H1 (cell line): ENCODE data around the gene CCDC30. TPM values are rescaled to one million over a fixed set of nuclear protein-coding genes. Genes with fewer than 3 reads are reported as not detected.

Source experiments
- CTCF ChIA-PET: fragments of 300-600 bp; sonication (Branson Sonifier 250); formaldehyde crosslinking; loops from one replicate; lab custom pipeline; 2021; ENCODE audit not compliant: partially characterized antibody; lab: Charles Lee
- POLR2A ChIA-PET: fragments of 300-600 bp; sonication (Branson Sonifier 250); formaldehyde crosslinking; loops from one replicate; lab custom pipeline; 2021; ENCODE audit warnings: inconsistent platforms; ENCODE audit not compliant: partially characterized antibody; lab: Charles Lee
- DNase-seq, 2 experiments: peaks; one replicate each; pipeline versions ENCODE4 v3.0.0 to v3.0.0-alpha.2; 2010 to 2022; ENCODE audit warnings: low spot score in 2 of 2, low read depth in 1 of 2, mixed read lengths in 1 of 2
- FAIRE-seq: peaks from 2 replicates; lab custom pipeline; 2011; peaks lifted over from hg19 to GRCh38; lab: Jason Lieb, UNC
- H2AFZ ChIP-seq: 2 replicates; pipeline ENCODE4 v1.8.1; 2012; ENCODE audit warnings: low read length, inconsistent platforms
- H2AK5ac ChIP-seq: 2 replicates; pipeline ENCODE4 v1.6.1; 2013; ENCODE audit warnings: low read depth, low read length
- H2BK120ac ChIP-seq: replicated peaks from 2 replicates; pipeline ENCODE3; 2013; ENCODE audit warnings: low read depth, low read length, inconsistent platforms
- H2BK12ac ChIP-seq: 2 replicates; pipeline ENCODE4 v1.6.1; 2013; ENCODE audit warnings: low read depth, low read length
- H2BK15ac ChIP-seq: 2 replicates; pipeline ENCODE4 v1.6.1; 2013; ENCODE audit warnings: low read length
- H2BK20ac ChIP-seq: 2 replicates; pipeline ENCODE4 v1.6.1; 2013; ENCODE audit warnings: low read length
- H2BK5ac ChIP-seq: 2 replicates; pipeline ENCODE4 v1.6.1; 2013; ENCODE audit warnings: low read depth, low read length
- H3K14ac ChIP-seq: 2 replicates; pipeline ENCODE4 v1.6.1; 2013; ENCODE audit warnings: inconsistent platforms; ENCODE audit not compliant: insufficient read length
- H3K18ac ChIP-seq: 2 replicates; pipeline ENCODE4 v1.6.1; 2013; ENCODE audit warnings: low read length; ENCODE audit errors: extremely low read depth
- H3K23ac ChIP-seq: 2 replicates; pipeline ENCODE4 v1.6.1; 2013; ENCODE audit warnings: inconsistent platforms; ENCODE audit not compliant: insufficient read length
- H3K23me2 ChIP-seq: 2 replicates; pipeline ENCODE4 v1.6.1; 2013; ENCODE audit warnings: low read depth, low read length
- H3K27ac ChIP-seq: 2 replicates; pipeline ENCODE4 v1.6.1; 2011; ENCODE audit warnings: low read depth, low read length, inconsistent platforms
- H3K27me3 ChIP-seq, 4 experiments: replicated peaks in 1 of 4; 1 replicate in 1 of 4; 2 replicates in 3 of 4; pipeline versions ENCODE4 v1.6.1 to v1.8.1; 2011 to 2013; ENCODE audit warnings: low read length in 3 of 4, mild to moderate bottlenecking in 3 of 4, inconsistent platforms in 2 of 4, mixed read lengths in 2 of 4, moderate library complexity in 1 of 4; ENCODE audit not compliant: control insufficient read depth in 3 of 4, insufficient read depth in 3 of 4; ENCODE audit errors: extremely low read depth in 1 of 4
- H3K36me3 ChIP-seq, 4 experiments: 2 replicates each; pipeline versions ENCODE4 v1.6.1 to v1.8.1; 2011 to 2013; ENCODE audit warnings: mild to moderate bottlenecking in 4 of 4, low read length in 3 of 4, moderate library complexity in 2 of 4, control low read depth in 1 of 4, inconsistent platforms in 1 of 4; ENCODE audit not compliant: insufficient read depth in 4 of 4, control insufficient read depth in 2 of 4
- H3K4ac ChIP-seq: replicated peaks from 2 replicates; pipeline ENCODE3; 2013; ENCODE audit warnings: low read length, low read depth, mixed read lengths, inconsistent platforms; ENCODE audit not compliant: insufficient read length
- H3K4me1 ChIP-seq, 4 experiments: replicated peaks in 1 of 4; 1 replicate in 1 of 4; 2 replicates in 3 of 4; pipeline versions ENCODE4 v1.6.1 to v1.8.1; 2011 to 2013; ENCODE audit warnings: low read length in 3 of 4, inconsistent platforms in 2 of 4, mixed read lengths in 1 of 4; ENCODE audit not compliant: insufficient read depth in 4 of 4, control insufficient read depth in 3 of 4
- H3K4me2 ChIP-seq, 2 experiments: 2 replicates each; pipeline versions ENCODE4 v1.6.1 to v1.8.1; 2011 to 2013; ENCODE audit warnings: low read depth in 2 of 2, low read length in 2 of 2, control low read depth in 1 of 2, inconsistent platforms in 1 of 2, mild to moderate bottlenecking in 1 of 2; ENCODE audit not compliant: insufficient read depth in 1 of 2
- H3K4me3 ChIP-seq, 4 experiments: fragments of 200-600, 300-600 bp in 1 of 4; sonication (generic), shearing (Covaris generic), sonication (Bioruptor Twin) in 1 of 4; 2 replicates each; pipeline versions ENCODE4 v1.5.1 to v1.8.1; 2011 to 2016; ENCODE audit warnings: low read length in 4 of 4, low read depth in 3 of 4, control low read depth in 2 of 4, inconsistent platforms in 2 of 4, mild to moderate bottlenecking in 2 of 4, mixed read lengths in 1 of 4, moderate library complexity in 1 of 4; ENCODE audit not compliant: insufficient read depth in 2 of 4; ENCODE audit errors: extremely low read depth in 1 of 4
- H3K56ac ChIP-seq: replicated peaks from 2 replicates; pipeline ENCODE3; 2013; ENCODE audit warnings: low read depth, mild to moderate bottlenecking, mixed read lengths, low read length, inconsistent platforms; ENCODE audit not compliant: insufficient read length
- H3K79me1 ChIP-seq: 2 replicates; pipeline ENCODE4 v1.6.1; 2013; ENCODE audit warnings: low read depth, low read length, control low read depth
- H3K79me2 ChIP-seq, 2 experiments: 2 replicates each; pipeline versions ENCODE4 v1.6.1 to v1.8.1; 2012 to 2013; ENCODE audit warnings: low read length in 2 of 2, mild to moderate bottlenecking in 2 of 2, inconsistent platforms in 1 of 2; ENCODE audit not compliant: insufficient read depth in 2 of 2, control insufficient read depth in 1 of 2
- H3K9ac ChIP-seq, 4 experiments: replicated peaks in 1 of 4; 1 replicate in 1 of 4; 2 replicates in 3 of 4; pipeline versions ENCODE4 v1.6.1 to v1.8.1; 2011 to 2013; ENCODE audit warnings: low read depth in 3 of 4, low read length in 3 of 4, control low read depth in 2 of 4, mild to moderate bottlenecking in 2 of 4, moderate library complexity in 2 of 4, inconsistent platforms in 1 of 4; ENCODE audit errors: extremely low read depth in 1 of 4
- H3K9me3 ChIP-seq, 2 experiments: 2 replicates each; pipeline versions ENCODE4 v1.6.1 to v1.8.1; 2012 to 2013; ENCODE audit warnings: mild to moderate bottlenecking in 2 of 2, moderate library complexity in 2 of 2, control low read depth in 1 of 2, inconsistent platforms in 1 of 2, low read depth in 1 of 2, low read length in 1 of 2, mixed read lengths in 1 of 2; ENCODE audit not compliant: insufficient read depth in 2 of 2
- H4K20me1 ChIP-seq, 2 experiments: replicated peaks in 1 of 2; 2 replicates each; pipeline versions ENCODE3 to v1.8.1; 2011 to 2013; ENCODE audit warnings: inconsistent platforms in 2 of 2, low read length in 2 of 2, mild to moderate bottlenecking in 1 of 2; ENCODE audit not compliant: insufficient read depth in 2 of 2, control insufficient read depth in 1 of 2
- H4K5ac ChIP-seq: 2 replicates; pipeline ENCODE4 v1.6.1; 2013; ENCODE audit warnings: low read length, low read depth, mixed read lengths, inconsistent platforms; ENCODE audit not compliant: insufficient read length
- H4K8ac ChIP-seq: 2 replicates; pipeline ENCODE4 v1.8.0; 2013; ENCODE audit warnings: mild to moderate bottlenecking, moderate library complexity, low read length, inconsistent platforms; ENCODE audit not compliant: insufficient read depth; ENCODE audit errors: extremely low read depth
- H4K91ac ChIP-seq: replicated peaks from 2 replicates; pipeline ENCODE3; 2013; ENCODE audit warnings: low read length, mixed read lengths, inconsistent platforms; ENCODE audit not compliant: insufficient read length
- EP300 ChIP-seq, 2 experiments: IDR thresholded peaks; 1 replicate in 1 of 2; 2 replicates in 1 of 2; pipeline ENCODE4 v1.6.1; 2011 to 2012; ENCODE audit warnings: low read depth in 2 of 2, low read length in 2 of 2, mild to moderate bottlenecking in 2 of 2, borderline replicate concordance in 1 of 2, inconsistent platforms in 1 of 2, moderate library complexity in 1 of 2
- PHF8 ChIP-seq: fragments of 200-600 bp; sonication (generic); conservative IDR thresholded peaks from 2 replicates; pipeline ENCODE4 v1.7.1; 2012; ENCODE audit warnings: low read depth, mild to moderate bottlenecking, inconsistent platforms, low read length, moderate library complexity
- WGBS, 2 experiments: shearing (Covaris generic) in 1 of 2; methylation state at CpG; one replicate each; pipeline versions ENCODE4 v1.1.6 to v1.1.7; 2013 to 2015; ENCODE audit warnings: low lambda C conversion rate in 2 of 2, mixed read lengths in 2 of 2, inconsistent platforms in 1 of 2, low coverage in 1 of 2, missing lambda C conversion rate in 1 of 2; ENCODE audit not compliant: insufficient replicate concordance in 2 of 2, insufficient coverage in 1 of 2, insufficient read length in 1 of 2; ENCODE audit errors: extremely low coverage in 1 of 2, missing lambda C conversion rate in 1 of 2; 5-methylcytosine and 5-hydroxymethylcytosine counted together
- polyA plus RNA-seq, 7 experiments: library from polyadenylated mRNA; depleted of rRNA in 3 of 7; stranded (reverse) in 5 of 7; unstranded in 2 of 7; fragments of >200 nt in 5 of 7; fragments of 200-250 nt in 2 of 7; gene quantifications; 1 replicate in 5 of 7; 2 replicates in 1 of 7; 4 replicates in 1 of 7; pipeline versions ENCODE4 v1.2.1 to v1.2.3, GENCODE V29; 2011 to 2013; ENCODE audit warnings: missing spikeins in 2 of 7, mixed read lengths in 2 of 7
- total RNA-seq: library from RNA; stranded (reverse); fragmentation: NEBNext Ultra II Directional; extraction: Animal tissue kit (Norgen Biotek cat#: 25700); gene quantifications from 2 replicates; pipeline ENCODE4 v1.2.1, GENCODE V29; 2021
- TF ChIP-seq, protein P1 (sequence below), 3 experiments: IDR thresholded peaks; 1 replicate in 2 of 3; 2 replicates in 1 of 3; pipeline versions ENCODE4 v1.5.1 to v1.6.1; 2011; ENCODE audit warnings: low read length in 3 of 3, mild to moderate bottlenecking in 3 of 3, inconsistent platforms in 2 of 3, low read depth in 1 of 3, moderate library complexity in 1 of 3; ENCODE audit not compliant: insufficient read depth in 1 of 3; ENCODE audit errors: control extremely low read depth in 1 of 3

Gene CCDC30
- total and polyA plus RNA-seq, 2 of the 8 experiments (the other 6 are each of a cell fraction or from before 2014, with no cell fraction given), result 0.60 to 1.8 TPM

DNA sequence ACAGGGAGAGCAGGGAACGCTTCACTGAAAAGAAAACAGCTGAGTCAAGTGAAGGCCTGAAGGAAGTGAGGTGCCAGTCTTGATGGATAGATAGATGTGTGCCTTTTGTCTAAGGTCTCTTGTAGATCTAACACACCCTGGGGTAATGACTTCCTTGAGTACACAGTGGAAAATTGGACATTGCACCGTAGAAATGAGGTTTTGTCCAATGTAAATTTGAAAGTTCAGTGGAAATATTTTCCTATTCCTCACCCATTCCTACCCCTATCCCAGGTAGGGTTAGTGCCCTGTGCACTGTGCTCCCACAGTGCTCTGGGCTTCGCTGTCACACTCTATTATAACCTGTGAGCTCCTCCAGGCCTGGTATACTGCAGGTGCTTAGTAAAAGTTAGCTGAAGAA lies 31.6 kb upstream of the CCDC30 start:
- H2BK15ac ChIP-seq, result no peak overlapping the region
- ChIA-PET POLR2A (no interaction called here), CTCF (interaction anchor here (0.9 kb wide), 1 partner anchor 15 kb away, joined by 3 read pairs; no protein-coding TSS in a partner anchor)
- no peak overlapping the region for H2BK5ac ChIP-seq
- H3K23ac ChIP-seq, result no peak overlapping the region
- H3K4ac ChIP-seq, result no peak overlapping the region
- no peak for FAIRE-seq
- no peak overlapping the region for H3K18ac ChIP-seq
- H3K27me3 ChIP-seq, result no peaks in the 10 kb centered on the region
- no peak overlapping the region for H3K56ac ChIP-seq
- H4K5ac ChIP-seq, result no peak overlapping the region
- H3K23me2 ChIP-seq, result no peaks in the 10 kb centered on the region
- no peak overlapping the region for H3K4me2 ChIP-seq
- no peak overlapping the region for H2AFZ ChIP-seq
- no peaks in the 10 kb centered on the region for H3K79me1 ChIP-seq
- no peaks in the 10 kb centered on the region for H4K20me1 ChIP-seq
- H3K9ac ChIP-seq, result no peak overlapping the region
- no peak overlapping the region for H2BK20ac ChIP-seq
- H3K79me2 ChIP-seq, result no peaks in the 10 kb centered on the region
- H2BK12ac ChIP-seq, result no peak overlapping the region
- DNase-seq, result no peak
- H4K8ac ChIP-seq, result no peak overlapping the region
- no peaks in the 10 kb centered on the region; a peak in 1 of 4 replicates for H3K9me3 ChIP-seq
- no peak overlapping the region for H2AK5ac ChIP-seq
- TF ChIP-seq, protein P1, sequence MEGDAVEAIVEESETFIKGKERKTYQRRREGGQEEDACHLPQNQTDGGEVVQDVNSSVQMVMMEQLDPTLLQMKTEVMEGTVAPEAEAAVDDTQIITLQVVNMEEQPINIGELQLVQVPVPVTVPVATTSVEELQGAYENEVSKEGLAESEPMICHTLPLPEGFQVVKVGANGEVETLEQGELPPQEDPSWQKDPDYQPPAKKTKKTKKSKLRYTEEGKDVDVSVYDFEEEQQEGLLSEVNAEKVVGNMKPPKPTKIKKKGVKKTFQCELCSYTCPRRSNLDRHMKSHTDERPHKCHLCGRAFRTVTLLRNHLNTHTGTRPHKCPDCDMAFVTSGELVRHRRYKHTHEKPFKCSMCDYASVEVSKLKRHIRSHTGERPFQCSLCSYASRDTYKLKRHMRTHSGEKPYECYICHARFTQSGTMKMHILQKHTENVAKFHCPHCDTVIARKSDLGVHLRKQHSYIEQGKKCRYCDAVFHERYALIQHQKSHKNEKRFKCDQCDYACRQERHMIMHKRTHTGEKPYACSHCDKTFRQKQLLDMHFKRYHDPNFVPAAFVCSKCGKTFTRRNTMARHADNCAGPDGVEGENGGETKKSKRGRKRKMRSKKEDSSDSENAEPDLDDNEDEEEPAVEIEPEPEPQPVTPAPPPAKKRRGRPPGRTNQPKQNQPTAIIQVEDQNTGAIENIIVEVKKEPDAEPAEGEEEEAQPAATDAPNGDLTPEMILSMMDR (IDR thresholded peaks at IDR 0.05; ENCODE audit: control extremely low read depth in 1 of 3, insufficient read depth in 1 of 3, low read depth in 1 of 3, low read length in 3 of 3), result no peak
- TF ChIP-seq PHF8 (no peak), EP300 (IDR thresholded peaks at IDR 0.05; ENCODE audit: borderline replicate concordance in 1 of 2, low read depth in 2 of 2, low read length in 2 of 2) (no peak)
- 82% methylated on average over 3 of the region's 3 CpGs; no CpG with 5 or more reads in 1 of the 2 experiments for WGBS, 2 experiments
- H3K36me3 ChIP-seq, result no peaks in the 10 kb centered on the region
- no peak overlapping the region for H3K27ac ChIP-seq
- H3K4me1 ChIP-seq, result no peaks in the 10 kb centered on the region
- no peak overlapping the region for H3K14ac ChIP-seq
- no peak overlapping the region for H2BK120ac ChIP-seq
- no peak overlapping the region for H4K91ac ChIP-seq
- no peak overlapping the region for H3K4me3 ChIP-seq
